Astrocyte (in vitro differentiated cells and primary cell): Measurements from ENCODE around the gene PLEKHA5. TPM values are rescaled to one million over a fixed set of nuclear protein-coding genes. Genes with fewer than 3 reads are reported as not detected.

Experiments used
- DNase-seq: peaks from one replicate; pipeline ENCODE4 v3.0.0-alpha.2; 2010; ENCODE audit warnings: low read depth
- FAIRE-seq: peaks from 2 replicates; lab custom pipeline; 2011; peaks lifted over from hg19 to GRCh38; lab: Jason Lieb, UNC
- H2AFZ ChIP-seq: 2 replicates; pipeline ENCODE4 v1.6.0; 2012; ENCODE audit warnings: low read depth, low read length, inconsistent platforms
- H3K27ac ChIP-seq: 2 replicates; pipeline ENCODE4 v1.5.1; 2011; ENCODE audit warnings: low read depth, low read length, inconsistent platforms
- H3K27me3 ChIP-seq: 2 replicates; pipeline ENCODE4 v1.6.0; 2011; ENCODE audit warnings: low read length, inconsistent platforms; ENCODE audit not compliant: insufficient read depth
- H3K36me3 ChIP-seq: 2 replicates; pipeline ENCODE4 v1.5.1; 2011; ENCODE audit warnings: low read length, inconsistent platforms; ENCODE audit not compliant: insufficient read depth
- H3K4me1 ChIP-seq: 2 replicates; pipeline ENCODE4 v1.5.1; 2011; ENCODE audit warnings: low read length, inconsistent platforms; ENCODE audit not compliant: insufficient read depth
- H3K4me2 ChIP-seq: 2 replicates; pipeline ENCODE4 v1.6.0; 2012; ENCODE audit warnings: low read length, inconsistent platforms
- H3K4me3 ChIP-seq: 2 replicates; pipeline ENCODE4 v1.5.1; 2011; ENCODE audit warnings: low read depth, mild to moderate bottlenecking, low read length, inconsistent platforms; ENCODE audit not compliant: insufficient read depth
- H3K79me2 ChIP-seq: 2 replicates; pipeline ENCODE4 v1.6.0; 2012; ENCODE audit warnings: mild to moderate bottlenecking, low read length, inconsistent platforms; ENCODE audit not compliant: insufficient read depth
- H3K9ac ChIP-seq: 2 replicates; pipeline ENCODE4 v1.6.0; 2012; ENCODE audit warnings: mild to moderate bottlenecking, low read length, inconsistent platforms
- H3K9me3 ChIP-seq: 2 replicates; pipeline ENCODE4 v1.5.1; 2012; ENCODE audit warnings: low read depth, mild to moderate bottlenecking, low read length, inconsistent platforms; ENCODE audit not compliant: insufficient read depth
- H4K20me1 ChIP-seq: 2 replicates; pipeline ENCODE4 v1.6.0; 2012; ENCODE audit warnings: low read length, inconsistent platforms; ENCODE audit not compliant: insufficient read depth
- H3K27ac Mint-ChIP-seq: one replicate; pipeline ENCODE4 v1.8.0; 2021; ENCODE audit warnings: mild to moderate bottlenecking, mixed read lengths; ENCODE audit not compliant: unreplicated experiment
- H3K27me3 Mint-ChIP-seq: one replicate; pipeline ENCODE4 v1.8.0; 2021; ENCODE audit warnings: low read depth, mixed read lengths; ENCODE audit not compliant: unreplicated experiment
- H3K36me3 Mint-ChIP-seq: one replicate; pipeline ENCODE4 v1.8.0; 2021; ENCODE audit warnings: low read depth, mixed read lengths; ENCODE audit not compliant: unreplicated experiment
- H3K4me1 Mint-ChIP-seq: one replicate; pipeline ENCODE4 v1.8.0; 2021; ENCODE audit warnings: low read depth, mixed read lengths; ENCODE audit not compliant: unreplicated experiment
- H3K4me3 Mint-ChIP-seq: one replicate; pipeline ENCODE4 v1.8.0; 2021; ENCODE audit warnings: mild to moderate bottlenecking, moderate library complexity, mixed read lengths; ENCODE audit not compliant: unreplicated experiment
- H3K9me3 Mint-ChIP-seq: one replicate; pipeline ENCODE4 v1.8.0; 2021; ENCODE audit warnings: mild to moderate bottlenecking, mixed read lengths; ENCODE audit not compliant: unreplicated experiment
- CTCF ChIP-seq: IDR thresholded peaks from 2 replicates; pipeline ENCODE4 v1.5.1; 2011; ENCODE audit warnings: low read depth, mild to moderate bottlenecking, inconsistent platforms, low read length, moderate library complexity; ENCODE audit not compliant: insufficient read depth
- EZH2 ChIP-seq: IDR thresholded peaks from 2 replicates; pipeline ENCODE4 v1.6.1; 2012; ENCODE audit warnings: mild to moderate bottlenecking, low read length, inconsistent platforms; ENCODE audit not compliant: insufficient read depth
- total RNA-seq: library from RNA; stranded (reverse); gene quantifications from 2 replicates; pipeline ENCODE4 v1.2.1, GENCODE V29; 2021

The PLEKHA5 gene
- total RNA-seq, 1 donor from 2014 or later, result 38.9 TPM

- Mint-ChIP-seq H3K9me3 (no peaks in the 10 kb centered on the region), H3K4me3 (no peak overlapping the region), H3K4me1 (no peaks in the 10 kb centered on the region), H3K36me3 (peaks cover 8% of the 10 kb centered on the region), H3K27ac (no peak overlapping the region), H3K27me3 (no peaks in the 10 kb centered on the region)
- Histone ChIP-seq H3K4me3 (no peak overlapping the region), H3K27me3 (no peaks in the 10 kb centered on the region), H2AFZ (no peak overlapping the region), H3K79me2 (peaks cover 4% of the 10 kb centered on the region), H3K4me1 (no peaks in the 10 kb centered on the region), H4K20me1 (no peaks in the 10 kb centered on the region), H3K27ac (no peak overlapping the region), H3K36me3 (peaks cover 11% of the 10 kb centered on the region), H3K4me2 (no peak overlapping the region), H3K9me3 (peaks cover 3% of the 10 kb centered on the region), H3K9ac (no peak overlapping the region)
- TF ChIP-seq EZH2, result no peak
- TF ChIP-seq CTCF, result no peak
- FAIRE-seq (no peak), DNase-seq (no peak)
Measured at GRCh38 chr12:19323805-19324204, 194.3 kb downstream of the PLEKHA5 start.

DNA sequence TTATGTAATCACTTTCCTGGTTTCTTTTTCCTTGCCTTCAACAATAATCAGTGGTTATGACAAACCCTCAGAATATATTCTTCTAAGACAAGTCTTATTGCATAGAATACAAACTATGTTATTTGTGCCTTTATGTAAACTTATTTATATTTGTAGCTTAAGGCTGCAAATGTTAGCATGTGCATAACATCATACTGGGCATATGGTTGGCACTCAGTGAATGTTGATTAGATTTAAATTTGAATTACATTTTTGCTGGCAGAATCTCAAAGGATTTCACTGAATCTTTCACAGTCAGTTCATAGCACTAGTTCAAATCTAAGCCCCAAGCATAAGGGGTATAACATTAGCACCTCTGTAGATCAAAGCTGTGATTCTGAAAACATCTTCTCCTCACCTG lies 196.6 kb downstream of the PLEKHA5 start:
- Mint-ChIP-seq H3K4me3 (no peak overlapping the region), H3K27ac (no peak overlapping the region), H3K27me3 (no peaks in the 10 kb centered on the region), H3K4me1 (no peaks in the 10 kb centered on the region), H3K36me3 (peaks cover 8% of the 10 kb centered on the region), H3K9me3 (no peaks in the 10 kb centered on the region)
- no peak overlapping the region for H3K4me3 ChIP-seq
- H3K9me3 ChIP-seq, result peaks cover 3% of the 10 kb centered on the region
- no peak for DNase-seq
- peaks cover 4% of the 10 kb centered on the region for H3K79me2 ChIP-seq
- H3K36me3 ChIP-seq, result peaks cover 8% of the 10 kb centered on the region
- H3K27me3 ChIP-seq, result no peaks in the 10 kb centered on the region
- H4K20me1 ChIP-seq, result no peaks in the 10 kb centered on the region
- H3K9ac ChIP-seq, result no peak overlapping the region
- no peaks in the 10 kb centered on the region for H3K4me1 ChIP-seq
- H3K4me2 ChIP-seq, result no peak overlapping the region
- no peak overlapping the region for H2AFZ ChIP-seq
- TF ChIP-seq EZH2 (no peak), CTCF (no peak)
- H3K27ac ChIP-seq, result no peak overlapping the region
- no peak for FAIRE-seq

GRCh38 chr12:19332196-19332595 lies 202.7 kb downstream of the PLEKHA5 start:
- peaks cover 4% of the 10 kb centered on the region for H3K79me2 ChIP-seq
- H3K4me2 ChIP-seq, result no peak overlapping the region
- TF ChIP-seq CTCF, result no peak
- TF ChIP-seq EZH2, result no peak
- no peaks in the 10 kb centered on the region for H3K27me3 ChIP-seq
- no peak overlapping the region for H3K27ac Mint-ChIP-seq
- no peaks in the 10 kb centered on the region for H3K4me1 Mint-ChIP-seq
- H3K9ac ChIP-seq, result no peak overlapping the region
- H3K4me3 ChIP-seq, result no peak overlapping the region
- no peaks in the 10 kb centered on the region for H3K9me3 Mint-ChIP-seq
- H3K27me3 Mint-ChIP-seq, result no peaks in the 10 kb centered on the region
- no peak overlapping the region for H3K27ac ChIP-seq
- H3K9me3 ChIP-seq, result no peaks in the 10 kb centered on the region
- no peak overlapping the region for H2AFZ ChIP-seq
- DNase-seq, result no peak
- H3K36me3 Mint-ChIP-seq, result peaks cover 5% of the 10 kb centered on the region
- peaks cover 3% of the 10 kb centered on the region for H3K36me3 ChIP-seq
- no peaks in the 10 kb centered on the region for H3K4me1 ChIP-seq
- H3K4me3 Mint-ChIP-seq, result no peak overlapping the region
- FAIRE-seq, result no peak
- no peaks in the 10 kb centered on the region for H4K20me1 ChIP-seq
